ENCODE data around the gene CMTM8. TPM values are rescaled to one million over a fixed set of nuclear protein-coding genes. Genes with fewer than 3 reads are reported as not detected.

CMTM8 gene
- total RNA-seq, 1 donor from 2014 or later = 0.41 TPM

DNA sequence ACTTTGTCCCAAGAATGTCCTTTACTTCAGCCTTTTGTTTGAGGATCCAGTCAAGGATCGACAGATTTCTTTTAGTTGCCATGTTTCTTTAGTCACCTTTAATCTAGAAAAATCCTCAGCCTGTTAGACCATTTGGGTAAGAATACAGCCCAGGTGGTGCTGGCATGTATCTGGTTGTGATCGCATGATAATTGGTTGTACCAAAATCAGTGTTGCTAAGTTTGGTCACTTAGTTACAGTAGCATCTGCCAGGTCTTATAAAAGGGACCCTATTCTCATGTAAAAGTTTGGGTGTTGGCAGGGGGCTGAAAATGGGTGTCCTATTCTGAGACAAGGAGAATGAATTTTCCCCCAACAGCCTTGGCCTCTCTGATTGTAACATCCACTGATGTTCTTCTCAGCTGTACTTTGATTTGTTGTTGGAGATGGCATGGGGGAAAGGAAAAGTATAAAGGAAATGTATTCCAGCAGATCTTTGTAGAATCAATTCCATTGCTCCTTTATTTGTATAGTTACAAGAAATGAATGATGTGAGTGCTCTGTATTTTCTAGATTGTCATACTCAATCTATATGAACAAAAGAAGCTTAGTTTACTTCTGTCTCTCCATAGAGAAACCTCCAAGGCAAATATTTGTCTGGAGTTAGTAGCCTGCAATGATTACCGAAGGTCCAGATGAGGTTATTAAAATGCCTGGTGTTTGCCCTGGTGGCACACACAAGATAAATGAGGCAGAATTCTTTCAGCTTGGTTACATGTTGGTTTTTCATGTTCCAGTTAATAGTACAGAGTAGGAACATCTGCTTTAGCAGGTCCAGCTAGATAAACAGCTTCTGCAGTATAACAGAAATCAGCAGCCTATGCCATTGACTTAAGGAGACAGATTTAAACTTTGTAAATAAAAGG, 65.7 kb downstream of the CMTM8 start:
- no peak for FAIRE-seq
- DNase-seq (ENCODE audit: low spot score in 2 of 2) = no peak

- DNase-seq (ENCODE audit: low spot score in 2 of 2) (no peak), FAIRE-seq (no peak)
Measured at GRCh38 chr3:32305361-32305876, 66.9 kb downstream of the CMTM8 start.

DNA sequence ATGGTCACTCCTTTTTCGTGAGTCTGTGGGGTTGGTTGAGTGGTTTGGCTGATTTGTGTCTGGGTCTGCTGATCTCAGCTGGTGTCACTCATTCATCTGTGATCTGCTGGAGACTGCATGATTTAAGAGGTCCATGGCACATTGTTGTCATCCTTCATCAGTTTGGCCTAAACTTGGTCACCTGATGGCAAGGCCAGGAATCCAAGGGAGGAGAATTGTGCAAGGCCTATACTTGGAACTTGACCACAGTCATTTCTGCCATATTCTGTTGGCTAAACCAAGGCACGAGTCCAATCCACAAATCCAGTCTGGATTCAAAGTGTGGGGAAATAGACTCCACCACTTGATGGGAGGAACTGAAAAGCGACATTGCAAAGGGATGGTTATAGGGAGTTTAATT, 67.6 kb downstream of the CMTM8 start:
- FAIRE-seq (no peak), DNase-seq (ENCODE audit: low spot score in 2 of 2) (no peak)

GRCh38 chr3:32307591-32307990, 69.1 kb downstream of the CMTM8 start:
- FAIRE-seq = no peak
- no peak for DNase-seq (ENCODE audit: low spot score in 2 of 2)

- no peak for DNase-seq (ENCODE audit: low spot score in 2 of 2)
- no peak for FAIRE-seq
Measured at GRCh38 chr3:32308378-32308777, 69.9 kb downstream of the CMTM8 start.

DNA sequence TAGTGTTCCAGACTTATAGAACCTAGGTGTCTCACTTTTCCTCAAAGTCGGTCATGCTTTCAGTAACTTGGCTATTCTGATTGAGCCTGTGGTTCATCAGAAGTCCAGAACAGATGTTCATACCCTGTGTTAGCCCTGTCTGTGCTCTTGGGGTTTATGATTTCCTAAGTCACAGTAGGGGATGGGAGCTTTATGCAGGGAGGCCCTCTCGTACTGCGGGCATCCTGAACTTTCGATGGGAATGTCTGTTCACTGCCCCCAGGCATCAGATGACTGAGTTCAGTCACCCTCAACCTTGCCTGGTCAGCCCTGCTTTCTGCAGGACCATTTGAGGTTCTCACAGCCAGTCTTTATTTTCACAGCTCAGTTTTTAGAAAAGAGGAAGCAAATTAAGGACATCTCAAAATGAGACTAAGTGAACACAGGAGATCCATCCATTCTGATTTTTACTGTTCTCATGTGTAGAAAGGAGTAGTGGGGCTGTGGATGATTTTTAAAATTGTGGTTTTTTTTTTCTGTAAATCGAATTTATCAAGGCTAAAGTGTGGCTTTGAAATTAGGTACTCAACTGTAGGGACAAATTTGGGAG, 71.3 kb downstream of the CMTM8 start:
- no peak for FAIRE-seq
- DNase-seq (ENCODE audit: low spot score in 2 of 2) = no peak

DNA sequence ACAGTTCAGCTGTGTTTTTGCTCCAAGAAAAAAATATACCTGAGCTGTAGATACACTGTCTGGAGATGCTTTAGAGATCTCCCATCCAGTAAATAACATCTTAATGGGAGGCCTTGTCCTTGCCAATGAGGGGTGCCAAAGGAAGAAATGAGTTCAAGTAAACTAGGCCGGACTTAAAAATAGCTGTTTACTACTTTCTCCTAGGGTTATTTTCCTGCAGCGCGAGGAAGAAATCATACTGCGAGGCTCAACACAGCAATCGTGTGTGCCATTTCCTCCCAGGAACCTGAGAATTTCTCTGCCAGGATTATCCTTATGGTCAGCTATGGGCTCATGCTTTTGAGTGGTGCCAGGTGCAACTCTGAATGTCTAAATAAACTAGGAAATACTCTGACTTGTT, 71.9 kb downstream of the CMTM8 start:
- DNase-seq (ENCODE audit: low spot score in 2 of 2) (no peak), FAIRE-seq (no peak)

- FAIRE-seq (no peak), DNase-seq (ENCODE audit: low spot score in 2 of 2) (no peak)
Measured at GRCh38 chr3:32310918-32311839, 72.7 kb downstream of the CMTM8 start.

DNA sequence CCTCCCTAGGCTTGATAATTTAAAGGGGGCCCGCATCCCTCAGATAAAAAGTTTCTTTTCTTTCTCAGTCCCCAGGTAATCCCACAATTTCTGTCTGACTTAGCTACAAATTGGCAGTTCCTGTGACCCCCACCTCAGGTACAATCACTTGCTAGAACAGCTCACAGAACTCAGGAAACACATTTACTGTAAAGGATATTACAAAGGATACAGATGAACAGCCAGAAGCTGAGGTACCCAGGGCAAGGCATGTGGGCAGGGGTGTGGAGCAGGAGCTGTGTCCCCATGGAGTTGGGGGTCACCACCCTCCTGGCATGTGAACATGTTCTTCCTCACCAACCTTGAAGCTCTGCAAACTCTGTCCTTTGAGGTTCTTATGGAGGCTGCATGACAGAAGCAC, 73.8 kb downstream of the CMTM8 start:
- FAIRE-seq (no peak), DNase-seq (ENCODE audit: low spot score in 2 of 2) (no peak)

DNA sequence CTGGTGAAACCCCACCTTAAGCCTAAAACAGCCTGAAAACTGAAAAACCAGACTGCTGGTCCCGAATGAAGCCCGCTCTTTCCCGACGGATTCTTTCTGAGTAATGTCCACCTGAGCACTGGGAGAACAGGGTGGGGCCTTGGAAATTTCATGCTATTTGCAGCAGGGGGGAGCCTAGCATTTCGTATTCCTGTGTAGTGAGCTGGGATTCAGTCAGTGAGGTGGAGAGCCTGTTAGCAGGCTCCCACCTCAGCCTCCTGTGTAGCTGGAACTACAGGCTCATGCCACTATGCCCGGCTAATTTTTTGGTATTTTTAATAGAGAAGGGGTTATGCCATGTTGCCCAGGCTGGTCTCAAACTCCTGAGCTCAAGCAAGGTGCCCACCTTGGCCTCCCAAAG, 74.7 kb downstream of the CMTM8 start:
- FAIRE-seq = no peak

GRCh38 chr3:32313723-32314473, 75.4 kb downstream of the CMTM8 start:
- no peak for DNase-seq (ENCODE audit: low spot score in 2 of 2)
- no peak for FAIRE-seq

More for the DNA sequence above, 74.7 kb downstream of the CMTM8 start:
- DNase-seq (ENCODE audit: low spot score in 2 of 2) = no peak

DNA sequence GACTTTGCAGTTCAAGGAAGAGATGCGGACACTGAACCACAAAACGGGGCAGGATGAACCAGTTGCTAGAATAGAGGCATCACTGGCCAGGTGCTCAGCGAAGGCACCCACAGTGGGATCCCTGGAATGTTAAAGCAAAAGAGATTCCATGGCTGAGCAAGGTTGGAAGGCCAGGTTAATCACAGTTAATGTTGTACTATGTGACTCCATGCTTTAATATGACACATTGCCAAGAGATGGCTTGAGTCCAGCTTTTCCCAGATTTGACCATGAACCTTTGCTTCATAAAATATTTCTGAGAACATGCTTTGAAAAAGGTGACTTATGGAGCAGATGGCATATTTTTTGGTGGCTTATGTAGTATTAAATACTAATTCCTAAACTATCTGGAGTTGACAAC, 77.0 kb downstream of the CMTM8 start:
- FAIRE-seq (no peak), DNase-seq (ENCODE audit: low spot score in 2 of 2) (no peak)

DNA sequence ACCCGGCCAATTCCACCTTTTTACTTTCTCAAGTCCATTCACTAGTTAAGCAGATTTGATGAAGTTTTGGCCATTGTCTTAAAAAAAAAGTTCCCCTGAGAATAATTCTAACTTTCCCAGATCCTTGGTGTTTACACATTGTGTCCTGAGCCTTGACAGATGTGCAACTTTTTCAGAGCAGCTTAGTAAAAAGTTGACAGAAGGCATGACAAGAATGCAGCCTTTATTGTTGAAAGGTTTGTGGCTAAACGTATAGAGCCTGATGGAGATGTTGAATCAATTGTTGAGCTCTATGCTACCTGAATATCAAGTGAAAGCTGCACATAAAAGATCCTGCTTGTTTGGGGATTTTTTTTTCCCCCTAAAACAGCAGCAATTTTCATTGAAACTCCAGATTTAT, 77.8 kb downstream of the CMTM8 start:
- FAIRE-seq (no peak), DNase-seq (ENCODE audit: low spot score in 2 of 2) (no peak)

GRCh38 chr3:32316976-32317375, 78.5 kb downstream of the CMTM8 start:
- FAIRE-seq = no peak
- no peak for DNase-seq (ENCODE audit: low spot score in 2 of 2)

DNA sequence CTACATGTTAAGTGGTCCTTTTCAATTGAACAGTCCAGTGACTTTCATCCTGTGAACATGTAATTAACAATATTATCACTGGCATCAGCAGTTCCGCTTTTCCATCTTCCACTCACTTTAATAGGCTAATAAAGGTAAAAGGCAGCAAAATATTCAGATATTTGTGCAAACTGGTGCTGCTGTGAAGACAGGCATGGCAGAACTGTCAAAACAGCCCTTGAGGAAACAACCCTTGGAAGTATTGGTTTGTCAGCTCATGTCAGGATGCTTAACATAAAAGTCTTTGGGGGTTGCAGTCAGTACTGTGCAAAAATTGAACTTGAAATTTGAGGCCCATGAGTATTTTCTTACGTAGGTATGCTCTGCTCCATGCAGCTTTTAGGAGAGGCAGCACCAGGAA, 81.1 kb downstream of the CMTM8 start:
- FAIRE-seq (no peak), DNase-seq (ENCODE audit: low spot score in 2 of 2) (no peak)

- DNase-seq (ENCODE audit: low spot score in 2 of 2) (no peak), FAIRE-seq (no peak)
Measured at GRCh38 chr3:32320080-32320479, 81.6 kb downstream of the CMTM8 start.

DNA sequence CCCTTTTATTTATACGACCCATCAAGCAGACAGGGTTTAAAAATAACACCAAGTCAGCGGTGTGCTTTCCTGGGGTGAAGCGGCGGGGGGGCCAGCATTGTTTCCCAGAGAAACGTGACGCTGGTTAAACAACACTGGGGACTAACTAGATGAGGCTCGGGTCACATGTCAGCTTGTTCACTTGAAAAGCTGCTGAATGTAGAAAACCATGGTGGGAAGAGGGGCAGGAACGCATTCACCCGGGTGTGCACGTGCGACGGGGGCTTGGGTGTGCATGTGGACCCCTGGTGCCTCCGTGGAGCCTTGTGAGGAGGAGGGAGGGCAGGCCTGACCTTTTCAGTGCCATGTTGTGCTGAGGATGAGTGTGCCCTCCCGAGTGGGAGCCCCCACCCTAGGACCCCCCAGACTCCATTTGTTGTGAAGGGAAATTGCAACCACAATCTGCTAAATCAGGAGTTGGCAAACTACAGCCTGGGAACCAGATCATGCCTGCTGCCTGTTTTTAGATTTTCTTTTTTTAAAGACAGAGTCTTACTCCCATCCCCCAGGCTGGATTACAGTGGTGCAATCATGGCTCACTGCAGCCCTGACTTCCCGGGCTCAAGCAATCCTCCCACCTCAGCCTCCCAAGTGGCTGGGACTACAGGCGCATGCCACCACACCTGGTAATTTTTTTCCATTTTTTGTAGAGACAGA, 82.8 kb downstream of the CMTM8 start:
- FAIRE-seq (no peak), DNase-seq (ENCODE audit: low spot score in 2 of 2) (no peak)

DNA sequence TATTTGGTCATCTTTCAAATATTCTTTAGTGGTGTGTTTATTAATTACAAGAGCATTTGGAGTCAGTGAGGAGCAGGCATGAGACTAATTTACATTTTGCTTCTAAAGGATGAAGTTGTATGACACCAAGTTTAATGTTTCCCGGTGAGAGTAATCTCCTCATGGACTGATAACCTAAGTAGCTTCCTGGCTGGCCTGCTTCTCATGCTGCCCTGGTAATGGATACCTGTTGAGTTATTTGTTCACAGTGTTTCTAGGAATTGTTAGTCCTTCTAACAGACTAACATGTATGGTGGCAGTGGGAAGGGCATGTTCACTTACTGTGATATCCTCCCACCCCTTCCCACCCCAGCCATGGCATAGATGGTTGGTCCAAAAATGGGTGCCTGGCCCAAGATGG, 83.8 kb downstream of the CMTM8 start:
- no peak for FAIRE-seq
- no peak for DNase-seq (ENCODE audit: low spot score in 2 of 2)

GRCh38 chr3:32323604-32324003, 85.1 kb downstream of the CMTM8 start:
- no peak for DNase-seq (ENCODE audit: low spot score in 2 of 2)
- FAIRE-seq = no peak

DNA sequence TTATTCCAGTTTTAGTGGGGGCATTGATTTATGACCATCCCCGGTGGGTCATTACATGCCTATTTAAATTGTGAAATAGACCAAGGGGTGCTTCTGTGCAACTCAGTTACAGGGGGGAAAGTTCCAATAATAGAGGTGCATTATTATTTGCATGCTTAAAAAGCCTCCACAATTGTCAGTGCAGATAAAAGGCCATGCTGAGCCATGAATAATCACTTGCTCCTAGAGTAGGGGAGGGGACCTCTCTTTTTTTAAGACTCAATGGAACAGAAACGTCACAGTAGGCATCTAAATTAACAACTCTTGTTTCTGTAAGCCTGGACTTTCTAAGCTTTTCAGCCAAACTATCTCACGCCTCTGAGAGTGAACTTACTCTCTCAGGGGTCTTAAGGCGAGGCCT, 86.7 kb downstream of the CMTM8 start:
- DNase-seq (ENCODE audit: low spot score in 2 of 2) (no peak), FAIRE-seq (no peak)

Measured in frontal cortex (tissue), 4 donors.